ENCODE measurements around the gene NET1. TPM values are rescaled to one million over a fixed set of nuclear protein-coding genes. Genes with fewer than 3 reads are reported as not detected.

NET1 gene
- total RNA-seq, 3 donors from 2014 or later (not counting 1 experiment from before 2014, with no cell fraction given): 10.4 to 17.9 (median 13.8) TPM

- Histone ChIP-seq H3K4me3 (ENCODE audit: low read length) (no peak overlapping the region), H3K27ac (ENCODE audit: low read length) (no peak overlapping the region), H3K27me3 (ENCODE audit: control insufficient read depth, insufficient read depth, low read length) (peaks cover 2% of the 10 kb centered on the region), H3K36me3 (ENCODE audit: control insufficient read depth, insufficient read depth, low read length) (no peaks in the 10 kb centered on the region), H3K4me1 (ENCODE audit: control insufficient read depth, insufficient read depth, low read length) (no peaks in the 10 kb centered on the region), H3K9me3 (ENCODE audit: control insufficient read depth, insufficient read depth, low read length) (no peaks in the 10 kb centered on the region)
- ATAC-seq (no peak), DNase-seq (no peak)
- intact Hi-C loops (cut with micrococcal nuclease): no loop called here
- H3K27ac Mint-ChIP-seq: no peak overlapping the region
- no peak overlapping the region for H3K4me3 Mint-ChIP-seq
- no peaks in the 10 kb centered on the region for H3K4me1 Mint-ChIP-seq
- no peak for TF ChIP-seq CTCF (IDR thresholded peaks at IDR 0.05)
- H3K27me3 Mint-ChIP-seq (ENCODE audit: low read depth in 2 of 2): peaks cover 0 to 20% of the 10 kb centered on the region in 2 donors
- H3K36me3 Mint-ChIP-seq: no peaks in the 10 kb centered on the region
- H3K9me3 Mint-ChIP-seq: no peaks in the 10 kb centered on the region
- 83% methylated on average over 3 of the region's 3 CpGs for WGBS (ENCODE audit: insufficient coverage)
Measured at GRCh38 chr10:5503477-5503835, 91.1 kb downstream of the NET1 start.

GRCh38 chr10:5504146-5505072 is 92.1 kb downstream of the NET1 start:
- no peaks in the 10 kb centered on the region for H3K36me3 ChIP-seq (ENCODE audit: control insufficient read depth, insufficient read depth, low read length)
- intact Hi-C loops (cut with micrococcal nuclease): no loop called here

GRCh38 chr10:5506246-5506645 is 93.9 kb downstream of the NET1 start:
- H3K4me3 Mint-ChIP-seq: no peak overlapping the region
- H3K4me1 Mint-ChIP-seq: no peaks in the 10 kb centered on the region
- no peaks in the 10 kb centered on the region for H3K36me3 Mint-ChIP-seq
- WGBS (ENCODE audit: insufficient coverage): 85% methylated on average over 2 of the region's 2 CpGs
- intact Hi-C loops (cut with micrococcal nuclease): no loop called here
- Histone ChIP-seq H3K27me3 (ENCODE audit: control insufficient read depth, insufficient read depth, low read length) (peaks cover 2% of the 10 kb centered on the region), H3K27ac (ENCODE audit: low read length) (no peak overlapping the region), H3K4me1 (ENCODE audit: control insufficient read depth, insufficient read depth, low read length) (no peaks in the 10 kb centered on the region), H3K4me3 (ENCODE audit: low read length) (no peak overlapping the region), H3K9me3 (ENCODE audit: control insufficient read depth, insufficient read depth, low read length) (no peaks in the 10 kb centered on the region), H3K36me3 (ENCODE audit: control insufficient read depth, insufficient read depth, low read length) (no peaks in the 10 kb centered on the region)
- no peaks in the 10 kb centered on the region for H3K9me3 Mint-ChIP-seq
- DNase-seq (no peak), ATAC-seq (no peak)
- no peak for TF ChIP-seq CTCF (IDR thresholded peaks at IDR 0.05)
- H3K27me3 Mint-ChIP-seq (ENCODE audit: low read depth in 2 of 2): peaks cover 0 to 16% of the 10 kb centered on the region in 2 donors
- H3K27ac Mint-ChIP-seq: no peak overlapping the region

More at GRCh38 chr10:5504146-5505072, 92.1 kb downstream of the NET1 start:
- no peak for TF ChIP-seq CTCF (IDR thresholded peaks at IDR 0.05)
- Mint-ChIP-seq H3K4me3 (no peak overlapping the region), H3K9me3 (no peaks in the 10 kb centered on the region), H3K27me3 (ENCODE audit: low read depth in 2 of 2) (peaks cover 0 to 20% of the 10 kb centered on the region in 2 donors), H3K36me3 (no peaks in the 10 kb centered on the region), H3K4me1 (no peaks in the 10 kb centered on the region), H3K27ac (no peak overlapping the region)
- WGBS (ENCODE audit: insufficient coverage): 69% methylated on average over 16 of the region's 18 CpGs
- H3K9me3 ChIP-seq (ENCODE audit: control insufficient read depth, insufficient read depth, low read length): no peaks in the 10 kb centered on the region
- H3K4me1 ChIP-seq (ENCODE audit: control insufficient read depth, insufficient read depth, low read length): no peaks in the 10 kb centered on the region
- no peak overlapping the region for H3K4me3 ChIP-seq (ENCODE audit: low read length)
- ATAC-seq (no peak), DNase-seq (no peak)
- H3K27ac ChIP-seq (ENCODE audit: low read length): no peak overlapping the region
- H3K27me3 ChIP-seq (ENCODE audit: control insufficient read depth, insufficient read depth, low read length): peaks cover 2% of the 10 kb centered on the region

Measured in natural killer cell (primary cell).